Spleen (tissue), 11 donors: ENCODE results near the gene YEATS2. TPM values are rescaled to one million over a fixed set of nuclear protein-coding genes. Genes with fewer than 3 reads are reported as not detected.
A peak's percentile ranks its signal among the peaks of the same experiment; 100 is the strongest.
"Not testable (repeated sequence)": the region's sequence is repeated elsewhere in the genome, so short reads cannot be mapped to it uniquely, and the experiment has no call there.

ENCODE experiments used
- DNase-seq: peaks from one replicate; pipeline ENCODE4 v3.0.0-alpha.2; 2020
- H3K27ac ChIP-seq, 8 donors: fragments of 200-600 bp; sonication (generic) in 7 of 8; 1 replicate in 4 of 8; 2 replicates in 4 of 8; pipeline versions ENCODE4 v1.5.0 to v1.8.0; 2016 to 2021; ENCODE audit warnings: inconsistent platforms in 4 of 8, mild to moderate bottlenecking in 4 of 8, moderate library complexity in 1 of 8
- H3K27me3 ChIP-seq, 7 donors: fragments of 200-600 bp; sonication (generic) in 6 of 7; replicated peaks in 1 of 7; 1 replicate in 4 of 7; 2 replicates in 3 of 7; pipeline versions ENCODE4 v1.5.0 to v1.8.0; 2016 to 2021; ENCODE audit warnings: inconsistent platforms in 3 of 7, mild to moderate bottlenecking in 1 of 7
- H3K36me3 ChIP-seq, 6 donors: fragments of 200-600 bp; sonication (generic) in 5 of 6; 1 replicate in 4 of 6; 2 replicates in 2 of 6; pipeline versions ENCODE4 v1.5.0 to v1.8.0; 2016 to 2021; ENCODE audit warnings: inconsistent platforms in 2 of 6
- H3K4me1 ChIP-seq, 6 donors: fragments of 200-600 bp; sonication (generic) in 5 of 6; 1 replicate in 3 of 6; 2 replicates in 3 of 6; pipeline versions ENCODE4 v1.5.0 to v1.8.0; 2016 to 2021; ENCODE audit warnings: inconsistent platforms in 3 of 6
- H3K4me3 ChIP-seq, 8 donors: fragments of 200-600 bp; sonication (generic) in 7 of 8; 1 replicate in 4 of 8; 2 replicates in 4 of 8; pipeline versions ENCODE4 v1.5.0 to v1.8.0; 2016 to 2021; ENCODE audit warnings: inconsistent platforms in 4 of 8, mild to moderate bottlenecking in 4 of 8, moderate library complexity in 2 of 8
- H3K9me3 ChIP-seq, 8 donors: fragments of 200-600 bp; sonication (generic) in 7 of 8; 1 replicate in 4 of 8; 2 replicates in 4 of 8; pipeline versions ENCODE4 v1.5.0 to v1.8.0; 2016 to 2021; ENCODE audit warnings: inconsistent platforms in 4 of 8
- POLR2A ChIP-seq, 3 donors: fragments of 450-650 bp; IDR thresholded peaks; one replicate each; pipeline ENCODE4 v1.5.1; 2017; ENCODE audit warnings: antibody characterized with exemption in 3 of 3, mild to moderate bottlenecking in 1 of 3
- POLR2AphosphoS5 ChIP-seq, 3 donors: sonication (generic); formaldehyde crosslinking; IDR thresholded peaks; one replicate each; pipeline ENCODE4 v1.5.1; 2017; ENCODE audit warnings: antibody characterized with exemption in 3 of 3
- WGBS, 5 donors: extraction: QIAGEN DNeasy Blood & Tissue Kit in 3 of 5; methylation state at CpG; one replicate each; pipeline versions ENCODE4 v1.1.5 to v1.1.7; 2013 to 2018; 5-methylcytosine and 5-hydroxymethylcytosine counted together
- intact Hi-C: fragments of 100-400 bp; cut with DNase I; formaldehyde crosslinking; loops from one replicate; pipeline ENCODE4 v1.15.0; 2023; ENCODE audit warnings: low total_unique reads
- polyA plus RNA-seq, 3 donors: library from polyadenylated mRNA; stranded (reverse); fragments of 200-250 nt; gene quantifications; one replicate each; pipeline ENCODE4 v1.2.1, GENCODE V29; 2013
- total RNA-seq, 7 donors: library from RNA; depleted of rRNA in 3 of 7; stranded (reverse); fragments of >200 nt in 3 of 7; fragmentation: NEBNext Ultra II Directional in 4 of 7; extraction: Animal tissue kit (Norgen Biotek cat#: 25700) in 4 of 7; gene quantifications; one replicate each; pipeline versions ENCODE4 v1.1.0 to v1.2.1, GENCODE V29; 2016 to 2021
- TF ChIP-seq, protein P1 (sequence below), 11 experiments: fragments of 200-600 bp in 7 of 11; fragments of 450-650 bp in 4 of 11; sonication (generic) in 4 of 11; IDR thresholded peaks in 8 of 11; conservative IDR thresholded peaks in 3 of 11; 1 replicate in 7 of 11; 2 replicates in 4 of 11; pipeline versions ENCODE4 v1.4.0 to v1.8.0; 2016 to 2021; ENCODE audit warnings: antibody characterized with exemption in 11 of 11, inconsistent platforms in 4 of 11, mild to moderate bottlenecking in 1 of 11
- donor health status: healthy with polysubstance abuse.
- donor health status: DM: no; HTN: no; CAD: no; lungs with moderate emphysema.
- donor health status: DM: no; HTN: no; CAD: no.
- donor health status: Bipolar disorder and iron deficiency.
- donor health status: healthy.
- donor health status: DM: no; HTN: no; CAD: no.
- donor health status: DM: yes; HTN: yes; CAD: no.

Gene YEATS2
- total and polyA plus RNA-seq, 10 donors, result 4.6 to 33.5 (median 24.9) TPM

DNA sequence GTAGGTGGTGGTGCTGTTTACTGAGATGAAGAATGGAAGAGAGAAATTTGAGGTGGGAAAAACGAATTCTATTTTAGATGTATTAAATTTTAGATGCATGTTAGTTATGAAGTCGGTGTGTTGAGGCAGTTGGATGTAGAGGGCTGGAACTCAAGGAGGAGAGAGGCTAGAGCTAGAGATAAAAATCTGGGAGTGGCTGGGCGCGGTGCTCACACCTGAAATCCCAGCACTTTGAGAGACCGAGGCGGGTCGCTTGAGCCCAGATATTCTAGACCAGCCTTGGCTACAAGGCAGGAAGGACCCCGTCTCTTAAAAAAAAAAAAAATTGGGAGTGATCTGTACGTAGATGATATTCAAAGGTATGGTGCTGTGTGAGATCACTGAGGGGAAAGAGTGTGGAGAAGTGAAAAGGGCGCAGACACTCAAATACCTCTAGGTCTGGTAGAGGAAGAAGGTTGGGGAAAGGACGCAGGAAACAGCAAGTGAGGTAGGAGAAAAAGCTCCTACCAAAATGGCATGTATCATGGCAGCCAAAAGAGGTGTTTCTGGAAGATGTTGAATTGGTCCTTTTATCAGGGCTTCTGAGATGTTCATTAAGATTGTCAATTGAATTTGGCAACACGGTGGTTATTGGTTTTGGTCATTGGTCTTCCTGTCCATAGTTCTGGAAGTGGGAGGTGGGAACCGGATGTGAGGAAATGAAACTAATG is 1.8 kb downstream of the YEATS2 start:
- Histone ChIP-seq H3K4me1 (peaks cover 12 to 62% (median 27%) of the 10 kb centered on the region in 6 donors), H3K27me3 (no peaks in the 10 kb centered on the region), H3K27ac (peak overlapping the region in 6 of 8 donors; percentile 91 to 97 (median 94)), H3K36me3 (peaks cover 0 to 14% (median 0%) of the 10 kb centered on the region in 6 donors), H3K4me3 (peak overlapping the region in 5 of 8 donors; percentile 86 to 99 (median 97)), H3K9me3 (no peaks in the 10 kb centered on the region)
- TF ChIP-seq, protein P1, sequence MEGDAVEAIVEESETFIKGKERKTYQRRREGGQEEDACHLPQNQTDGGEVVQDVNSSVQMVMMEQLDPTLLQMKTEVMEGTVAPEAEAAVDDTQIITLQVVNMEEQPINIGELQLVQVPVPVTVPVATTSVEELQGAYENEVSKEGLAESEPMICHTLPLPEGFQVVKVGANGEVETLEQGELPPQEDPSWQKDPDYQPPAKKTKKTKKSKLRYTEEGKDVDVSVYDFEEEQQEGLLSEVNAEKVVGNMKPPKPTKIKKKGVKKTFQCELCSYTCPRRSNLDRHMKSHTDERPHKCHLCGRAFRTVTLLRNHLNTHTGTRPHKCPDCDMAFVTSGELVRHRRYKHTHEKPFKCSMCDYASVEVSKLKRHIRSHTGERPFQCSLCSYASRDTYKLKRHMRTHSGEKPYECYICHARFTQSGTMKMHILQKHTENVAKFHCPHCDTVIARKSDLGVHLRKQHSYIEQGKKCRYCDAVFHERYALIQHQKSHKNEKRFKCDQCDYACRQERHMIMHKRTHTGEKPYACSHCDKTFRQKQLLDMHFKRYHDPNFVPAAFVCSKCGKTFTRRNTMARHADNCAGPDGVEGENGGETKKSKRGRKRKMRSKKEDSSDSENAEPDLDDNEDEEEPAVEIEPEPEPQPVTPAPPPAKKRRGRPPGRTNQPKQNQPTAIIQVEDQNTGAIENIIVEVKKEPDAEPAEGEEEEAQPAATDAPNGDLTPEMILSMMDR (IDR thresholded peaks at IDR 0.05 in 8 of 11, conservative IDR thresholded peaks at IDR 0.05 in 3 of 11), result no peak
- DNase-seq, result no peak
- intact Hi-C loops, result no loop called here
- 50 to 61% (median 51%) methylated on average over 13 of the region's 13 CpGs for WGBS, 5 donors

GRCh38 chr3:183701744-183702143 is 4.1 kb downstream of the YEATS2 start:
- no peak for DNase-seq
- intact Hi-C loops, result no loop called here
- Histone ChIP-seq H3K27ac (no peak overlapping the region), H3K9me3 (no peaks in the 10 kb centered on the region), H3K27me3 (no peaks in the 10 kb centered on the region), H3K36me3 (peaks cover 0 to 14% (median 0%) of the 10 kb centered on the region in 6 donors), H3K4me1 (peaks cover 12 to 62% (median 27%) of the 10 kb centered on the region in 6 donors), H3K4me3 (no peak overlapping the region)
- no peak for TF ChIP-seq POLR2AphosphoS5 (IDR thresholded peaks at IDR 0.05)
- TF ChIP-seq, protein P1 (IDR thresholded peaks at IDR 0.05 in 8 of 11, conservative IDR thresholded peaks at IDR 0.05 in 3 of 11), result no peak
- no peak for TF ChIP-seq POLR2A (IDR thresholded peaks at IDR 0.05)
- 94 to 97% (median 97%) methylated on average over 5 of the region's 5 CpGs for WGBS, 5 donors

GRCh38 chr3:183703892-183704291 is 6.3 kb downstream of the YEATS2 start:
- H3K27ac ChIP-seq, intact Hi-C loops, DNase-seq, H3K4me3 ChIP-seq, H3K27me3 ChIP-seq, H3K9me3 ChIP-seq: not testable (repeated sequence)
- peaks cover 7 to 47% (median 15%) of the 10 kb centered on the region in 6 donors for H3K4me1 ChIP-seq
- WGBS, 5 donors, result 83 to 95% (median 89%) methylated on average over 6 of the region's 6 CpGs
- peaks cover 0 to 14% (median 0%) of the 10 kb centered on the region in 6 donors for H3K36me3 ChIP-seq

GRCh38 chr3:183710231-183710630 is 12.6 kb downstream of the YEATS2 start:
- no peak for DNase-seq
- intact Hi-C loops, result no loop called here
- TF ChIP-seq, protein P1 (IDR thresholded peaks at IDR 0.05 in 8 of 11, conservative IDR thresholded peaks at IDR 0.05 in 3 of 11), result no peak
- Histone ChIP-seq H3K27ac (no peak overlapping the region), H3K4me1 (no peaks in the 10 kb centered on the region), H3K4me3 (no peak overlapping the region), H3K36me3 (peaks cover 0 to 10% (median 0%) of the 10 kb centered on the region in 6 donors), H3K27me3 (no peaks in the 10 kb centered on the region), H3K9me3 (no peaks in the 10 kb centered on the region)
